Chondrocyte (in vitro differentiated cells): Measurements from ENCODE around the gene HECW1. TPM values are rescaled to one million over a fixed set of nuclear protein-coding genes. Genes with fewer than 3 reads are reported as not detected.

ENCODE experiments used
- DNase-seq: peaks from one replicate; pipeline ENCODE4 v3.0.0; 2021; ENCODE audit warnings: mixed read lengths, low spot score
- H3K27ac Mint-ChIP-seq: one replicate; pipeline ENCODE4 v1.8.0; 2021; ENCODE audit warnings: mild to moderate bottlenecking, moderate library complexity, mixed read lengths; ENCODE audit not compliant: unreplicated experiment
- H3K27me3 Mint-ChIP-seq: 2 replicates; pipeline ENCODE4 v1.8.0; 2021; ENCODE audit warnings: low read depth, mixed read lengths
- H3K36me3 Mint-ChIP-seq: 2 replicates; pipeline ENCODE4 v1.8.0; 2021; ENCODE audit warnings: low read depth, mixed read lengths
- H3K4me1 Mint-ChIP-seq: 2 replicates; pipeline ENCODE4 v1.8.0; 2021; ENCODE audit warnings: low read depth, mild to moderate bottlenecking, mixed read lengths
- H3K4me3 Mint-ChIP-seq: one replicate; pipeline ENCODE4 v1.8.0; 2021; ENCODE audit warnings: mild to moderate bottlenecking, moderate library complexity, mixed read lengths; ENCODE audit not compliant: unreplicated experiment
- H3K9me3 Mint-ChIP-seq: 2 replicates; pipeline ENCODE4 v1.8.0; 2021; ENCODE audit warnings: low read depth, mixed read lengths
- total RNA-seq: library from RNA; stranded (reverse); gene quantifications from 3 replicates; pipeline ENCODE4 v1.2.1, GENCODE V29; 2021
- TF ChIP-seq, protein P1 (sequence below): fragments of 200-600 bp; sonication (generic); IDR thresholded peaks from 2 replicates; pipeline ENCODE4 v1.5.0; 2021; ENCODE audit warnings: antibody characterized with exemption, mild to moderate bottlenecking, moderate library complexity

Gene HECW1
- total RNA-seq, 1 donor from 2014 or later: 1.9 TPM

DNA sequence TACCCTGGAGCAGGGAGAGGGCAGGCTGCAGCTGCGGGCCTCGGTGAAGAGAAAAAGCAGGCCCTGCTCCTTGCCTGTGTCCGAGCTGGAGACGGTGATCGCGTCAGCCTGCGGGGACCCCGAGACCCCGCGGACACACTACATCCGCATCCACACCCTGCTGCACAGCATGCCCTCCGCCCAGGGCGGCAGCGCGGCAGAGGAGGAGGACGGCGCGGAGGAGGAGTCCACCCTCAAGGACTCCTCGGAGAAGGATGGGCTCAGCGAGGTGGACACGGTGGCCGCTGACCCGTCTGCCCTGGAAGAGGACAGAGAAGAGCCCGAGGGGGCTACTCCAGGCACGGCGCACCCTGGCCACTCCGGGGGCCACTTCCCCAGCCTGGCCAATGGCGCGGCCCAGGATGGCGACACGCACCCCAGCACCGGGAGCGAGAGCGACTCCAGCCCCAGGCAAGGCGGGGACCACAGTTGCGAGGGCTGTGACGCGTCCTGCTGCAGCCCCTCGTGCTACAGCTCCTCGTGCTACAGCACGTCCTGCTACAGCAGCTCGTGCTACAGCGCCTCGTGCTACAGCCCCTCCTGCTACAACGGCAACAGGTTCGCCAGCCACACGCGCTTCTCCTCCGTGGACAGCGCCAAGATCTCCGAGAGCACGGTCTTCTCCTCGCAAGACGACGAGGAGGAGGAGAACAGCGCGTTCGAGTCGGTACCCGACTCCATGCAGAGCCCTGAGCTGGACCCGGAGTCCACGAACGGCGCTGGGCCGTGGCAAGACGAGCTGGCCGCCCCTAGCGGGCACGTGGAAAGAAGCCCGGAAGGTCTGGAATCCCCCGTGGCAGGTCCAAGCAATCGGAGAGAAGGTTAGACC is 332.5 kb downstream of the HECW1 start:
- H3K4me1 Mint-ChIP-seq: no peaks in the 10 kb centered on the region
- no peak overlapping the region for H3K27ac Mint-ChIP-seq
- no peaks in the 10 kb centered on the region for H3K9me3 Mint-ChIP-seq
- no peak overlapping the region for H3K4me3 Mint-ChIP-seq
- H3K36me3 Mint-ChIP-seq: peaks cover 1% of the 10 kb centered on the region
- H3K27me3 Mint-ChIP-seq: no peaks in the 10 kb centered on the region
- TF ChIP-seq, protein P1, sequence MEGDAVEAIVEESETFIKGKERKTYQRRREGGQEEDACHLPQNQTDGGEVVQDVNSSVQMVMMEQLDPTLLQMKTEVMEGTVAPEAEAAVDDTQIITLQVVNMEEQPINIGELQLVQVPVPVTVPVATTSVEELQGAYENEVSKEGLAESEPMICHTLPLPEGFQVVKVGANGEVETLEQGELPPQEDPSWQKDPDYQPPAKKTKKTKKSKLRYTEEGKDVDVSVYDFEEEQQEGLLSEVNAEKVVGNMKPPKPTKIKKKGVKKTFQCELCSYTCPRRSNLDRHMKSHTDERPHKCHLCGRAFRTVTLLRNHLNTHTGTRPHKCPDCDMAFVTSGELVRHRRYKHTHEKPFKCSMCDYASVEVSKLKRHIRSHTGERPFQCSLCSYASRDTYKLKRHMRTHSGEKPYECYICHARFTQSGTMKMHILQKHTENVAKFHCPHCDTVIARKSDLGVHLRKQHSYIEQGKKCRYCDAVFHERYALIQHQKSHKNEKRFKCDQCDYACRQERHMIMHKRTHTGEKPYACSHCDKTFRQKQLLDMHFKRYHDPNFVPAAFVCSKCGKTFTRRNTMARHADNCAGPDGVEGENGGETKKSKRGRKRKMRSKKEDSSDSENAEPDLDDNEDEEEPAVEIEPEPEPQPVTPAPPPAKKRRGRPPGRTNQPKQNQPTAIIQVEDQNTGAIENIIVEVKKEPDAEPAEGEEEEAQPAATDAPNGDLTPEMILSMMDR: no peak
- DNase-seq: no peak

DNA sequence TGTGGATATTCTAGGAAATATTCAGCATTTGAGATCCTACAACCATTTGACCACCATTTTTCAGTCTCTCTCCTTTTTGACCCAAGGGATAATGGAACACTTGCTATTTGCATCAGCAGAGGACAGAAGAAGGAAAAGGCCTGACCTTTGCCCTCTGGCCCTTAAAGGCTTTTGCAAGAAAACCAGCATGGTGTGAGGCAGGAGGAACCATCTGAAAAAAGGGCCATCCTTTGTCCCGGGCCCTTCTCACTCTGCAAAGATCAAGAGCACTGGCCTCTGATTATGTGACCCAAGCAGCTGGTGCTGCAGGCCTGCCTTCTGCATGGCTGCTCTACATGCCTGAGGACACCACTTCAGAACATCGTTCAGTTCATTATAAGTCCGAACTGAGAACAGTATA is 337.1 kb downstream of the HECW1 start:
- no peaks in the 10 kb centered on the region for H3K9me3 Mint-ChIP-seq
- TF ChIP-seq, protein P1: no peak
- H3K27me3 Mint-ChIP-seq: no peaks in the 10 kb centered on the region
- H3K4me3 Mint-ChIP-seq: no peak overlapping the region
- H3K27ac Mint-ChIP-seq: no peak overlapping the region
- DNase-seq: no peak
- H3K4me1 Mint-ChIP-seq: no peaks in the 10 kb centered on the region
- peaks cover 1% of the 10 kb centered on the region for H3K36me3 Mint-ChIP-seq

DNA sequence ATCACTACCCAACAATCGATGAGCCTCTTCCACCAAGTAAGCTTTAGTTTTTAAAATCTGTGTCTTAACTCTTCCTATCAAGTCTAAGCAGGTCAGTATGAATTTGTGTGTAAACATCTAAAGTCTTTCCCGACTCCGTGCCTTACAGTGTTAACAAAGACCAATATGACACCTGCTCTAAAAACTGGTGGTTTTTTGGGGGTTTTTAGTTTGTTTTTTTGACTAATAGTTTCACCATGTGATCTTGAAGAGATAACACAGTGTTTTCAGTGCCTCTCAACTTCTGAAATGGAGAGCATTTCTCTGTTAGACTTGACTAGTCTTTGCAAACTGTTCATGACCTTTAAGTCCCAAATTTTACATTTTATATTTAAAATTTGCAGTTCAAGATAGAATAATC is 338.4 kb downstream of the HECW1 start:
- Mint-ChIP-seq H3K36me3 (peaks cover 1% of the 10 kb centered on the region), H3K4me3 (no peak overlapping the region), H3K27ac (no peak overlapping the region), H3K9me3 (no peaks in the 10 kb centered on the region), H3K27me3 (no peaks in the 10 kb centered on the region), H3K4me1 (peaks cover 8% of the 10 kb centered on the region)
- no peak for DNase-seq
- TF ChIP-seq, protein P1: no peak

DNA sequence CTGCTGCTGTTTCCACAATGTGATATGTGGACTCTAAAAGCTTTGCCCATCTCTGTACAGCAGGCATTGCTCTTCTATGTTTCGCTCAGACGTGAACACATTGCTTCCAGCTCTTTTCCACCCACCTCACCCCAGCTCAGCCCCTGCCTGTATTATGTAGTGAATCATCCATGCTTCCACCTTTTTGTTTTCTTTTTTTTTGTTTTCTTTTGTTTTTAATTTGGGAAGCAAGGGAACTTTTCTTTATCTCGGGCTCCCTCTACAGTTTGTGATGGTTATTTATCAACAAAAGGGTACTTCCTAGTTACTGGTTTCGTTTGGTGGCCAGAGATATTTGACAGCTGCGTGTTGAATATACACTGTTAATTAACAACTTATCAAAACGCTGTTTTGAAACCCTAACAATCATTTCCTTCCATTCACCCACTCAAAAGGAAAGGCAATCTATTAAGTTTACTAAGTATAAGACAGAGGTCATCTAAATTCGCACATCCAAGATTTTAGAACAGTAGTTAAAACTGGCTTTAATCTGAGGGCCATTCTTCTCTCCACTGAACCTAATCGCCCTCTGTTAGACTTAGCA is 342.6 kb downstream of the HECW1 start:
- TF ChIP-seq, protein P1: peak; percentile 88
- no peaks in the 10 kb centered on the region for H3K27me3 Mint-ChIP-seq
- H3K9me3 Mint-ChIP-seq: no peaks in the 10 kb centered on the region
- DNase-seq: no peak
- H3K4me1 Mint-ChIP-seq: peaks cover 8% of the 10 kb centered on the region
- peak overlapping the region; percentile 27 for H3K4me3 Mint-ChIP-seq
- no peak overlapping the region for H3K27ac Mint-ChIP-seq
- peaks cover 2% of the 10 kb centered on the region for H3K36me3 Mint-ChIP-seq

DNA sequence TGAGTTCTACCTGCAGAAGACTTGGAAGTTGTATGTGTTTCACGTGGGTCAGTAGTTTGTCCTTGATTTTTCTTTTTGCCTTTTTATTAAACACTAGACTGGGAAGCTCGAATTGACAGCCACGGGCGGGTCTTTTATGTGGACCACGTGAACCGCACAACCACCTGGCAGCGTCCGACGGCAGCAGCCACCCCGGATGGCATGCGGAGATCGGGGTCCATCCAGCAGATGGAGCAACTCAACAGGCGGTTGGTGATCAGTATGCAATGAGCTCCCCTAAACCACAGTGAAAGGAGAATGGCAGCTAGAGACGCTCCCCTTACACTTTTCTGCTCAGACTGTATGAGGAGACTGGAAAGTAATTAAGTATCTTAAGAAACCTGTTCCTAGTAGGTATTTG is 343.8 kb downstream of the HECW1 start:
- H3K4me1 Mint-ChIP-seq: peaks cover 8% of the 10 kb centered on the region
- no peaks in the 10 kb centered on the region for H3K9me3 Mint-ChIP-seq
- no peak for DNase-seq
- no peak overlapping the region for H3K27ac Mint-ChIP-seq
- H3K27me3 Mint-ChIP-seq: no peaks in the 10 kb centered on the region
- TF ChIP-seq, protein P1: peak; percentile 35
- peaks cover 2% of the 10 kb centered on the region for H3K36me3 Mint-ChIP-seq
- H3K4me3 Mint-ChIP-seq: no peak overlapping the region
